IMR-90 (cell line): ENCODE measurements around the gene TOP2A. TPM values are rescaled to one million over a fixed set of nuclear protein-coding genes. Genes with fewer than 3 reads are reported as not detected.

ENCODE experiments used
- ATAC-seq: fragments of 200-7000 bp; cut with Tn5 transposase; 2 replicates; pipeline ENCODE4 v1.9.1; 2020; ENCODE audit warnings: low read depth, mild to moderate bottlenecking, moderate library complexity
- BruUV-seq: library from RNA; stranded (reverse); fragments of 400-500 nt; replicated peaks from 2 replicates; lab custom pipeline; 2021; lab: Mats Ljungman, UMichigan
- CTCF ChIA-PET: fragments of 300-600 bp; formaldehyde crosslinking; extraction: SDS; loops from one replicate; lab custom pipeline; 2021; ENCODE audit warnings: antibody characterized with exemption; lab: Yijun Ruan, JAX
- POLR2A ChIA-PET: fragments of 300-600 bp; sonication (Branson Sonifier 250); formaldehyde crosslinking; loops from one replicate; lab custom pipeline; 2022; ENCODE audit warnings: antibody characterized with exemption; ENCODE audit not compliant: unreplicated experiment; lab: Charles Lee
- DNase-seq: peaks from one replicate; pipeline ENCODE4 v3.0.0; 2013
- H2AFZ ChIP-seq: replicated peaks from 2 replicates; pipeline ENCODE3; 2013; ENCODE audit warnings: low read length, mild to moderate bottlenecking; ENCODE audit not compliant: poor library complexity
- H2AK5ac ChIP-seq: 2 replicates; pipeline ENCODE4 v1.6.1; 2013; ENCODE audit warnings: low read depth, low read length, inconsistent platforms
- H2AK9ac ChIP-seq: replicated peaks from 2 replicates; pipeline ENCODE3; 2013; ENCODE audit warnings: mild to moderate bottlenecking, low read depth, low read length, moderate library complexity; ENCODE audit not compliant: poor library complexity
- H2BK120ac ChIP-seq: 2 replicates; pipeline ENCODE4 v1.6.1; 2013; ENCODE audit warnings: low read depth, low read length, inconsistent platforms
- H2BK15ac ChIP-seq: 3 replicates; pipeline ENCODE4 v1.6.1; 2013; ENCODE audit warnings: low read depth, low read length, inconsistent platforms
- H2BK20ac ChIP-seq: 2 replicates; pipeline ENCODE4 v1.6.1; 2013; ENCODE audit warnings: low read depth, mild to moderate bottlenecking, inconsistent platforms, low read length, moderate library complexity
- H2BK5ac ChIP-seq: 2 replicates; pipeline ENCODE4 v1.6.1; 2013; ENCODE audit warnings: mild to moderate bottlenecking, low read depth, low read length, inconsistent platforms; ENCODE audit not compliant: poor library complexity, severe bottlenecking
- H3K14ac ChIP-seq: replicated peaks from 2 replicates; pipeline ENCODE4 v1.6.1; 2013; ENCODE audit warnings: low read depth, low read length, inconsistent platforms
- H3K18ac ChIP-seq: 2 replicates; pipeline ENCODE4 v1.6.1; 2013; ENCODE audit warnings: low read depth, low read length, control low read depth
- H3K23ac ChIP-seq: 2 replicates; pipeline ENCODE4 v1.6.1; 2013; ENCODE audit warnings: low read depth, low read length, inconsistent platforms
- H3K27ac ChIP-seq: 2 replicates; pipeline ENCODE4 v1.5.1; 2013; ENCODE audit warnings: mild to moderate bottlenecking, control low read depth, low read length; ENCODE audit not compliant: insufficient read depth
- H3K27me3 ChIP-seq: 2 replicates; pipeline ENCODE4 v1.6.1; 2013; ENCODE audit warnings: low read length; ENCODE audit not compliant: control insufficient read depth, insufficient read depth
- H3K36me3 ChIP-seq: 2 replicates; pipeline ENCODE4 v1.6.1; 2013; ENCODE audit warnings: low read length, mixed read lengths; ENCODE audit not compliant: control insufficient read depth, insufficient read depth
- H3K4ac ChIP-seq: 2 replicates; pipeline ENCODE4 v1.6.1; 2013; ENCODE audit warnings: low read depth, low read length, inconsistent platforms
- H3K4me1 ChIP-seq: 2 replicates; pipeline ENCODE4 v1.6.1; 2013; ENCODE audit warnings: low read length, mixed read lengths; ENCODE audit not compliant: control insufficient read depth, insufficient read depth
- H3K4me2 ChIP-seq: 2 replicates; pipeline ENCODE4 v1.6.1; 2013; ENCODE audit warnings: low read depth, mild to moderate bottlenecking, control low read depth, low read length, moderate library complexity
- H3K4me3 ChIP-seq: 2 replicates; pipeline ENCODE4 v1.5.1; 2013; ENCODE audit warnings: low read depth, mild to moderate bottlenecking, control low read depth, low read length, moderate library complexity; ENCODE audit not compliant: insufficient read depth
- H3K56ac ChIP-seq: 2 replicates; pipeline ENCODE4 v1.6.1; 2013; ENCODE audit warnings: low read length, inconsistent platforms; ENCODE audit not compliant: insufficient read depth; ENCODE audit errors: extremely low read depth
- H3K79me1 ChIP-seq, 2 experiments: 2 replicates each; pipeline ENCODE4 v1.6.1; 2013; ENCODE audit warnings: low read length in 2 of 2, inconsistent platforms in 1 of 2, low read depth in 1 of 2
- H3K9ac ChIP-seq: 2 replicates; pipeline ENCODE4 v1.6.1; 2013; ENCODE audit warnings: low read depth, low read length, control low read depth
- H3K9me1 ChIP-seq: 2 replicates; pipeline ENCODE4 v1.6.1; 2013; ENCODE audit warnings: low read length, inconsistent platforms; ENCODE audit not compliant: insufficient read depth
- H3K9me3 ChIP-seq: 2 replicates; pipeline ENCODE4 v1.6.1; 2013; ENCODE audit warnings: low read length; ENCODE audit not compliant: control insufficient read depth, insufficient read depth
- H4K20me1 ChIP-seq: 2 replicates; pipeline ENCODE4 v1.6.1; 2013; ENCODE audit warnings: low read length, inconsistent platforms; ENCODE audit not compliant: insufficient read depth
- H4K5ac ChIP-seq: 2 replicates; pipeline ENCODE4 v1.6.1; 2013; ENCODE audit warnings: mild to moderate bottlenecking, low read depth, low read length, control low read depth
- H4K8ac ChIP-seq, 2 experiments: 2 replicates each; pipeline ENCODE4 v1.6.1; 2013; ENCODE audit warnings: low read depth in 2 of 2, low read length in 2 of 2, control low read depth in 1 of 2, inconsistent platforms in 1 of 2
- H4K91ac ChIP-seq: 2 replicates; pipeline ENCODE4 v1.6.1; 2013; ENCODE audit warnings: low read depth, low read length, inconsistent platforms; ENCODE audit not compliant: insufficient read depth
- CHD1 ChIP-seq: IDR thresholded peaks from 2 replicates; pipeline ENCODE4 v1.6.1; 2012; ENCODE audit warnings: low read depth, low read length, improper control_type of control experiment
- FOS ChIP-seq: fragments of 150-350 bp; IDR thresholded peaks from 2 replicates; pipeline ENCODE4 v1.6.1; 2016; ENCODE audit warnings: low read depth, low read length
- MAZ ChIP-seq: IDR thresholded peaks from 2 replicates; pipeline ENCODE4 v1.6.1; 2012; ENCODE audit warnings: low read depth, mild to moderate bottlenecking, low read length, improper control_type of control experiment, moderate library complexity, borderline replicate concordance
- NFE2L2 ChIP-seq: fragments of 150-350 bp; IDR thresholded peaks from 2 replicates; pipeline ENCODE4 v1.6.1; 2016; ENCODE audit warnings: low read depth, mild to moderate bottlenecking, low read length
- POLR2A ChIP-seq: IDR thresholded peaks from 2 replicates; pipeline ENCODE4 v1.6.1; 2012; ENCODE audit warnings: mild to moderate bottlenecking, low read depth, low read length
- SMC3 ChIP-seq: fragments of 150-350 bp; IDR thresholded peaks from 2 replicates; pipeline ENCODE4 v1.6.1; 2016; ENCODE audit warnings: low read depth, mild to moderate bottlenecking, antibody characterized with exemption, low read length, moderate library complexity
- USF2 ChIP-seq: fragments of 150-350 bp; IDR thresholded peaks from 2 replicates; pipeline ENCODE4 v1.6.1; 2017; ENCODE audit warnings: mild to moderate bottlenecking, antibody characterized with exemption, low read length, low read depth
- WGBS, 2 experiments: methylation state at CpG; one replicate each; pipeline versions ENCODE4 v1.1.5 to v1.1.7; 2013; ENCODE audit warnings: missing lambda C conversion rate in 2 of 2; ENCODE audit not compliant: insufficient read length in 1 of 2; ENCODE audit errors: extremely low coverage in 2 of 2; 5-methylcytosine and 5-hydroxymethylcytosine counted together
- dilution Hi-C: fragments of 300-500 bp; cut with HindIII; formaldehyde crosslinking; loops from one replicate; pipeline ENCODE4 v1.14.3; 2018; ENCODE audit warnings: low sequenced_read_pairs; ENCODE audit not compliant: unreplicated experiment
- in situ Hi-C: fragments of 300-500 bp; cut with MboI; formaldehyde crosslinking; loops from 3 replicates; pipeline ENCODE4 v1.14.3; 2019; ENCODE audit warnings: low sequenced_read_pairs, inconsistent platforms, mixed read lengths
- intact Hi-C: fragments of 100-400 bp; cut with micrococcal nuclease; formaldehyde crosslinking; loops from 2 replicates; pipeline ENCODE4 v1.10.0; 2022
- polyA plus RNA-seq, 3 experiments: library from polyadenylated mRNA; depleted of rRNA; stranded (reverse); fragments of >200 nt; gene quantifications; 2 replicates each; pipeline ENCODE4 v1.2.3, GENCODE V29; 2012; ENCODE audit warnings: low replicate concordance in 1 of 3
- total RNA-seq: library from RNA; depleted of rRNA; stranded (reverse); fragments of >200 nt; gene quantifications from 2 replicates; pipeline ENCODE4 v1.2.3, GENCODE V29; 2012
- TF ChIP-seq, protein P1 (sequence below): conservative IDR thresholded peaks from 2 replicates; pipeline ENCODE4 v1.5.1; 2012; ENCODE audit warnings: mild to moderate bottlenecking, low read depth, low read length, improper control_type of control experiment

The TOP2A gene
- total and polyA plus RNA-seq, 2 of the 4 experiments (the other 2 are of a cell fraction), result 43.4 to 68.5 TPM

DNA sequence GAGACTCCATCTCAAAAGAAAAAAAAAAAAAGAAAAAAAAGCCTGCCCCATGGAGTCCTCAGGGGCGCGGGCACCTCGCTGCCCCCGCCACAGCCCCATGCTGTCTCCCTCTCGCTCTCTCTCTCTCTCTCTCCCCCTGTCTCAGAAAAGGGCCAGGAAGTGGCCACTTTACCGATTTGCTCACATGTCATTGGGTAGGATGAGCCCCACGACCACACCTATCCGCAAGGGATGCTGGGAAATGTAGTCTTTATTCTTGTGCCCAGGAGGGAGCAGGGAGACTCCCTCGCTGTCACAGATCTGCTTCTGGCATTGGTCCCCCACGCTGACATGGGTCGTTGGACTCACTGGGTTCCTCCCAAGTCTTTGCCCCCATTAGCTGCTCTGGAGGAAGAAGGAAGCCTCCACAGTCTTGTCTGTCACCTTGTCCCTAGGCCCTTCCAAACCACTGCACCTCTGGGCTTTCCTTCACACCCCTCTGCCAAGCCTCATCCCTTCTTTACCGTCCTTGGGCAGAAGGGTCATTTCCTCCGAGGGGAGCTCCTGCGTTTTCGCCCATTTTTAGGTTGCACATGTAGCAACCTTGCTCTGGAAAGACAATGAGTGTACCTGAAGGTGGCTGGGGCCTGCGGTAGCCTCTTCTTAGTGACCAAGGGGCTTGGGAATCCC, 46.3 kb downstream of the TOP2A start:
- in situ Hi-C loops, result loop anchor here (25.0 kb wide), 2 partner anchors 416 to 1291 kb away; partner anchors contain the start of genes KRT27 and KRT28
- H4K91ac ChIP-seq, result no peak overlapping the region
- H3K4ac ChIP-seq, result no peak overlapping the region
- H2BK20ac ChIP-seq, result no peak overlapping the region
- no peak overlapping the region for H3K56ac ChIP-seq
- no TSS peak for BruUV-seq
- TF ChIP-seq NFE2L2, result no peak
- TF ChIP-seq SMC3, result no peak
- no peak for TF ChIP-seq POLR2A
- TF ChIP-seq CHD1, result no peak
- TF ChIP-seq USF2, result no peak
- TF ChIP-seq MAZ, result no peak
- no peak for TF ChIP-seq FOS
- TF ChIP-seq, protein P1, sequence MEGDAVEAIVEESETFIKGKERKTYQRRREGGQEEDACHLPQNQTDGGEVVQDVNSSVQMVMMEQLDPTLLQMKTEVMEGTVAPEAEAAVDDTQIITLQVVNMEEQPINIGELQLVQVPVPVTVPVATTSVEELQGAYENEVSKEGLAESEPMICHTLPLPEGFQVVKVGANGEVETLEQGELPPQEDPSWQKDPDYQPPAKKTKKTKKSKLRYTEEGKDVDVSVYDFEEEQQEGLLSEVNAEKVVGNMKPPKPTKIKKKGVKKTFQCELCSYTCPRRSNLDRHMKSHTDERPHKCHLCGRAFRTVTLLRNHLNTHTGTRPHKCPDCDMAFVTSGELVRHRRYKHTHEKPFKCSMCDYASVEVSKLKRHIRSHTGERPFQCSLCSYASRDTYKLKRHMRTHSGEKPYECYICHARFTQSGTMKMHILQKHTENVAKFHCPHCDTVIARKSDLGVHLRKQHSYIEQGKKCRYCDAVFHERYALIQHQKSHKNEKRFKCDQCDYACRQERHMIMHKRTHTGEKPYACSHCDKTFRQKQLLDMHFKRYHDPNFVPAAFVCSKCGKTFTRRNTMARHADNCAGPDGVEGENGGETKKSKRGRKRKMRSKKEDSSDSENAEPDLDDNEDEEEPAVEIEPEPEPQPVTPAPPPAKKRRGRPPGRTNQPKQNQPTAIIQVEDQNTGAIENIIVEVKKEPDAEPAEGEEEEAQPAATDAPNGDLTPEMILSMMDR, result no peak
- peak overlapping the region; percentile 43 for H2AFZ ChIP-seq
- intact Hi-C loops, result no loop called here
- H3K14ac ChIP-seq, result no peak overlapping the region
- H3K9ac ChIP-seq, result no peak overlapping the region
- no peak overlapping the region for H3K27ac ChIP-seq
- H3K23ac ChIP-seq, result no peak overlapping the region
- no peak overlapping the region; the same call in 1 of the 2 replicates for H2AK5ac ChIP-seq
- no peak overlapping the region for H2AK9ac ChIP-seq
- dilution Hi-C loops, result no loop called here
- H3K4me1 ChIP-seq, result no peaks in the 10 kb centered on the region
- no peaks in the 10 kb centered on the region for H3K9me1 ChIP-seq
- no peak overlapping the region for H4K8ac ChIP-seq
- no peak overlapping the region for H3K4me2 ChIP-seq
- no peaks in the 10 kb centered on the region for H3K27me3 ChIP-seq
- H2BK5ac ChIP-seq, result no peak overlapping the region
- no peak overlapping the region for H4K5ac ChIP-seq
- no CpG with 5 or more reads among the region's 16 CpGs for WGBS, 2 experiments
- H2BK120ac ChIP-seq, result no peak overlapping the region
- H3K4me3 ChIP-seq, result no peak overlapping the region
- no peaks in the 10 kb centered on the region for H3K36me3 ChIP-seq
- no peak for ATAC-seq
- no peak for DNase-seq
- CTCF ChIA-PET, result interaction anchor here (1.0 kb wide), 1 partner anchor 162 kb away, joined by 3 read pairs; no protein-coding TSS in a partner anchor
- no peaks in the 10 kb centered on the region for H4K20me1 ChIP-seq
- H3K18ac ChIP-seq, result no peak overlapping the region
- no peaks in the 10 kb centered on the region for H3K79me1 ChIP-seq
- H3K9me3 ChIP-seq, result 0 out of 2 replicates have a peak, but pooled peaks cover 2% of the 10 kb centered on the region
- H2BK15ac ChIP-seq, result no peak overlapping the region
- POLR2A ChIA-PET, result no interaction called here
